ENCODE results near the gene ZGPAT.

- TF ChIP-seq POLR2A (IDR thresholded peaks at IDR 0.05) = no peak
- no peak for TF ChIP-seq EP300 (IDR thresholded peaks at IDR 0.05)
Observed at GRCh38 chr20:63744158-63744557, 36.3 kb downstream of the ZGPAT start.

Data from ovary (tissue), 1 donor.